ENCODE results near the gene KLHL2.
"Not testable (repeated sequence)": the region's sequence is repeated elsewhere in the genome, so short reads cannot be mapped to it uniquely, and the experiment has no call there.

KLHL2 gene

GRCh38 chr4:165207431-165208220, at the start of gene KLHL2:
Gene KLHL2, plus strand, starts transcription at chr4:165207561. Its CDS starts 316 bp downstream, at chr4:165207877.
- Histone ChIP-seq H3K27me3 (ENCODE audit: low read depth) (no peaks in the 10 kb centered on the region), H3K9me3 (no peaks in the 10 kb centered on the region), H3K36me3 (replicated peaks) (no peaks in the 10 kb centered on the region), H3K4me1 (peaks cover 39% of the 10 kb centered on the region), H3K4me3 (peak within 1 kb of the TSS; percentile 61)
- peak; percentile 74 to 83 for DNase-seq (ENCODE audit: low spot score in 2 of 2)
- in situ Hi-C loops (cut with MboI; ENCODE audit: low sequenced_read_pairs): no loop called here

- Histone ChIP-seq H3K36me3 (replicated peaks) (no peaks in the 10 kb centered on the region), H3K4me3 (no peak overlapping the region), H3K27me3 (ENCODE audit: low read depth) (no peaks in the 10 kb centered on the region), H3K4me1 (no peaks in the 10 kb centered on the region), H3K9me3 (no peaks in the 10 kb centered on the region)
- in situ Hi-C loops (cut with MboI; ENCODE audit: low sequenced_read_pairs): no loop called here
- no peak for DNase-seq (ENCODE audit: low spot score in 2 of 2)
These were observed 48.6 kb upstream of the KLHL2 start for GRCh38 chr4:165158762-165159161.

- in situ Hi-C loops (cut with MboI; ENCODE audit: low sequenced_read_pairs): no loop called here
- no peak for DNase-seq (ENCODE audit: low spot score in 2 of 2)
- Histone ChIP-seq H3K9me3 (no peaks in the 10 kb centered on the region), H3K36me3 (replicated peaks) (no peaks in the 10 kb centered on the region), H3K4me1 (no peaks in the 10 kb centered on the region), H3K4me3 (no peak overlapping the region), H3K27me3 (ENCODE audit: low read depth) (no peaks in the 10 kb centered on the region)
These were observed 43.1 kb upstream of the KLHL2 start for GRCh38 chr4:165164257-165164656.

- H3K9me3 ChIP-seq; H3K4me1 ChIP-seq; DNase-seq (ENCODE audit: low spot score in 2 of 2); H3K27me3 ChIP-seq (ENCODE audit: low read depth); in situ Hi-C loops (cut with MboI; ENCODE audit: low sequenced_read_pairs); H3K36me3 ChIP-seq (replicated peaks); H3K4me3 ChIP-seq: not testable (repeated sequence)
These were observed 40.5 kb upstream of the KLHL2 start for GRCh38 chr4:165166872-165167271.

GRCh38 chr4:165167650-165168049, 39.7 kb upstream of the KLHL2 start:
- no peaks in the 10 kb centered on the region for H3K27me3 ChIP-seq (ENCODE audit: low read depth)
- no peak for DNase-seq (ENCODE audit: low spot score in 2 of 2)
- no peaks in the 10 kb centered on the region for H3K36me3 ChIP-seq (replicated peaks)

GRCh38 chr4:165170819-165171218, 36.5 kb upstream of the KLHL2 start:
- no peak for DNase-seq (ENCODE audit: low spot score in 2 of 2)
- H3K36me3 ChIP-seq (replicated peaks): no peaks in the 10 kb centered on the region
- H3K4me1 ChIP-seq: no peaks in the 10 kb centered on the region
- H3K9me3 ChIP-seq: no peaks in the 10 kb centered on the region
- H3K4me3 ChIP-seq: no peak overlapping the region
- H3K27me3 ChIP-seq (ENCODE audit: low read depth): no peaks in the 10 kb centered on the region
- in situ Hi-C loops (cut with MboI; ENCODE audit: low sequenced_read_pairs): no loop called here

More at GRCh38 chr4:165167650-165168049, 39.7 kb upstream of the KLHL2 start:
- in situ Hi-C loops (cut with MboI; ENCODE audit: low sequenced_read_pairs): no loop called here
- Histone ChIP-seq H3K4me3 (no peak overlapping the region), H3K9me3 (no peaks in the 10 kb centered on the region), H3K4me1 (no peaks in the 10 kb centered on the region)

- DNase-seq (ENCODE audit: low spot score in 2 of 2); H3K9me3 ChIP-seq; H3K4me1 ChIP-seq; H3K4me3 ChIP-seq; H3K36me3 ChIP-seq (replicated peaks); in situ Hi-C loops (cut with MboI; ENCODE audit: low sequenced_read_pairs); H3K27me3 ChIP-seq (ENCODE audit: low read depth): not testable (repeated sequence)
These were observed 31.9 kb upstream of the KLHL2 start for GRCh38 chr4:165175470-165175869.

- H3K36me3 ChIP-seq (replicated peaks): no peaks in the 10 kb centered on the region
- no peak overlapping the region for H3K4me3 ChIP-seq
- no peaks in the 10 kb centered on the region for H3K4me1 ChIP-seq
- no peaks in the 10 kb centered on the region for H3K27me3 ChIP-seq (ENCODE audit: low read depth)
- no peaks in the 10 kb centered on the region for H3K9me3 ChIP-seq
- in situ Hi-C loops (cut with MboI; ENCODE audit: low sequenced_read_pairs): no loop called here
- DNase-seq (ENCODE audit: low spot score in 2 of 2): no peak
These were observed 31.5 kb upstream of the KLHL2 start for GRCh38 chr4:165175879-165176278.

GRCh38 chr4:165177725-165178666, 29.4 kb upstream of the KLHL2 start:
- in situ Hi-C loops (cut with MboI; ENCODE audit: low sequenced_read_pairs): no loop called here
- DNase-seq (ENCODE audit: low spot score in 2 of 2): no peak
- Histone ChIP-seq H3K9me3 (no peaks in the 10 kb centered on the region), H3K4me3 (no peak overlapping the region), H3K4me1 (no peaks in the 10 kb centered on the region), H3K27me3 (ENCODE audit: low read depth) (no peaks in the 10 kb centered on the region), H3K36me3 (replicated peaks) (no peaks in the 10 kb centered on the region)

GRCh38 chr4:165184220-165184619, 23.1 kb upstream of the KLHL2 start:
- Histone ChIP-seq H3K36me3 (replicated peaks) (no peaks in the 10 kb centered on the region), H3K4me1 (no peaks in the 10 kb centered on the region; the same call in 1 of the 2 replicates), H3K4me3 (no peak overlapping the region), H3K27me3 (ENCODE audit: low read depth) (no peaks in the 10 kb centered on the region), H3K9me3 (no peaks in the 10 kb centered on the region)
- in situ Hi-C loops (cut with MboI; ENCODE audit: low sequenced_read_pairs): no loop called here
- no peak for DNase-seq (ENCODE audit: low spot score in 2 of 2)

- H3K4me1 ChIP-seq; H3K9me3 ChIP-seq; DNase-seq (ENCODE audit: low spot score in 2 of 2); H3K27me3 ChIP-seq (ENCODE audit: low read depth); H3K4me3 ChIP-seq; H3K36me3 ChIP-seq (replicated peaks); in situ Hi-C loops (cut with MboI; ENCODE audit: low sequenced_read_pairs): not testable (repeated sequence)
These were observed 22.4 kb upstream of the KLHL2 start for GRCh38 chr4:165184998-165185397.

GRCh38 chr4:165185448-165185847, 21.9 kb upstream of the KLHL2 start:
- DNase-seq (ENCODE audit: low spot score in 2 of 2): no peak
- H3K27me3 ChIP-seq (ENCODE audit: low read depth): no peaks in the 10 kb centered on the region
- in situ Hi-C loops (cut with MboI; ENCODE audit: low sequenced_read_pairs): no loop called here
- no peaks in the 10 kb centered on the region for H3K36me3 ChIP-seq (replicated peaks)
- H3K4me3 ChIP-seq: no peak overlapping the region
- H3K4me1 ChIP-seq: no peaks in the 10 kb centered on the region; the same call in 1 of the 2 replicates
- no peaks in the 10 kb centered on the region for H3K9me3 ChIP-seq

- H3K27me3 ChIP-seq (ENCODE audit: low read depth): no peaks in the 10 kb centered on the region
- no peaks in the 10 kb centered on the region for H3K9me3 ChIP-seq
- H3K36me3 ChIP-seq (replicated peaks): no peaks in the 10 kb centered on the region
- H3K4me1 ChIP-seq: no peaks in the 10 kb centered on the region; the same call in 1 of the 2 replicates
- in situ Hi-C loops (cut with MboI; ENCODE audit: low sequenced_read_pairs): no loop called here
- no peak for DNase-seq (ENCODE audit: low spot score in 2 of 2)
- H3K4me3 ChIP-seq: no peak overlapping the region
These were observed 16.6 kb upstream of the KLHL2 start for GRCh38 chr4:165190591-165191347.
